SH-SY5Y (cell line): ENCODE data around the gene PTPRD.

Experiments
- GATA2 ChIP-seq: IDR thresholded peaks from 2 replicates; pipeline ENCODE4 v1.6.1; 2011; ENCODE audit warnings: mild to moderate bottlenecking, low read depth, low read length
- GATA3 ChIP-seq: IDR thresholded peaks from 2 replicates; pipeline ENCODE4 v1.6.1; 2011; ENCODE audit warnings: low read depth, mild to moderate bottlenecking, low read length, moderate library complexity

The PTPRD gene

GRCh38 chr9:8424786-8425410 lies 2187.9 kb downstream of the PTPRD start:
- TF ChIP-seq GATA3 (no peak), GATA2 (no peak)

GRCh38 chr9:8420416-8420815 lies 2192.4 kb downstream of the PTPRD start:
- TF ChIP-seq GATA3 (no peak), GATA2 (no peak)

- TF ChIP-seq GATA3 (no peak), GATA2 (no peak)
Measured at GRCh38 chr9:8419596-8420275, 2193.1 kb downstream of the PTPRD start.

GRCh38 chr9:8417341-8417740 lies 2195.5 kb downstream of the PTPRD start:
- no peak for TF ChIP-seq GATA2
- no peak for TF ChIP-seq GATA3

GRCh38 chr9:8412327-8412726 lies 2200.5 kb downstream of the PTPRD start:
- TF ChIP-seq GATA2 (no peak), GATA3 (no peak)

GRCh38 chr9:8408575-8409190 lies 2204.1 kb downstream of the PTPRD start:
- TF ChIP-seq GATA2 (no peak), GATA3 (no peak)

GRCh38 chr9:8401961-8402705 lies 2210.7 kb downstream of the PTPRD start:
- TF ChIP-seq GATA3 (no peak), GATA2 (no peak)

- TF ChIP-seq GATA3: no peak
- no peak for TF ChIP-seq GATA2
Measured at GRCh38 chr9:8400378-8400777, 2212.4 kb downstream of the PTPRD start.

- TF ChIP-seq GATA3 (no peak), GATA2 (no peak)
Measured at GRCh38 chr9:8395022-8395421, 2217.8 kb downstream of the PTPRD start.

GRCh38 chr9:8394341-8394740 lies 2218.5 kb downstream of the PTPRD start:
- TF ChIP-seq GATA3 (no peak), GATA2 (no peak)

GRCh38 chr9:8392866-8393265 lies 2219.9 kb downstream of the PTPRD start:
- TF ChIP-seq GATA3: no peak
- no peak for TF ChIP-seq GATA2

- TF ChIP-seq GATA2 (no peak), GATA3 (no peak)
Measured at GRCh38 chr9:8391566-8391965, 2221.2 kb downstream of the PTPRD start.

GRCh38 chr9:8391132-8391531 lies 2221.7 kb downstream of the PTPRD start:
- TF ChIP-seq GATA3 (no peak), GATA2 (no peak)

- TF ChIP-seq GATA2: no peak
- TF ChIP-seq GATA3: no peak
Measured at GRCh38 chr9:8390571-8390970, 2222.2 kb downstream of the PTPRD start.
